Subcutaneous preadipocyte (primary cell): ENCODE results near the gene TMEM119. TPM values are rescaled to one million over a fixed set of nuclear protein-coding genes. Genes with fewer than 3 reads are reported as not detected.

Experiments
- total RNA-seq: library from RNA; depleted of rRNA; stranded (reverse); fragments of >200 nt; gene quantifications from 2 replicates; pipeline ENCODE4 v1.2.3, GENCODE V29; 2012

The TMEM119 gene, protein sequence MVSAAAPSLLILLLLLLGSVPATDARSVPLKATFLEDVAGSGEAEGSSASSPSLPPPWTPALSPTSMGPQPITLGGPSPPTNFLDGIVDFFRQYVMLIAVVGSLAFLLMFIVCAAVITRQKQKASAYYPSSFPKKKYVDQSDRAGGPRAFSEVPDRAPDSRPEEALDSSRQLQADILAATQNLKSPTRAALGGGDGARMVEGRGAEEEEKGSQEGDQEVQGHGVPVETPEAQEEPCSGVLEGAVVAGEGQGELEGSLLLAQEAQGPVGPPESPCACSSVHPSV
- total RNA-seq = 143 and 173 TPM in 2 replicates

DNA sequence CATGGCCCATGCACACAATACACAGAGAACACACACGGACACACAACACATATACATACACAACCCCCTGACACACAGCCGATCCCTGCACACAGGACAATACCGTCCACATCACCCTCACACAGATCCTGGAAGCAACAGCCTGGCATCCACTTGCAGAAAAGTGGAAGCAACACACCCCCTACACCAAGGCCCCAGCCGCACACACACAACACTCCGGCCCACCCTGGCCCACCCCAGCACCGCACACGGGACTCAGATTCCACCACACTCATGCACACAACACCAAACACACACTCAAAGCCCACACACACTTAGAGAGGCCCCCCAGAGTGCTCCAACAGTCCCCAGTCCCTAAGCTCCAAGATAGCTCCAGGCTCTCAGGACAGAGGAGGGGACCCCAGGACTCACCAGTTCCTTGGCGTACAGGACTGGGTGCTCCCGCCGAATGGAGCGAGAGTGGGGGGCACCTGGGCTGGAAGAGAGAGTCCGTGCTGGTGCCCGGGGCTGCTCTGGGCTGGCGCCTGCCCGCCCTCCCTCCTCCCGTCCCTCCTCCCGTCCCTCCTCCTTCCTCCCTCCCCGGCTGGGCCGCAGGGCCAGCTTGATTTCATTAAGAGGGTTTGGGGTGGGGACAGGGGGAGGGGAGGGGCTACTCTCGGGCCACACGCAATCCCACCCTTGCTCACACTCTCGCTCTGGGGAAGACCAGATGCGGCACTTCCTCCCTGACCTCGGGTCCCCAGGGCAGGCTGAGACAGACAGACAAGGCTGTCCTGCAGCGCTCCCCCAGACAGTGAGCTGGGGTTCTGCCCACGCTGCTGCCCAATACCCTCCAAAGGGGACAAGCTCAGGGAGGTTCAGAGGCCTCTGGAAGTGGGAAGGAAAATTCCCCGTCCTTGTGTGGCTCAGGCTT lies at the start of gene TMEM119:
Gene TMEM119, minus strand, starts transcription at position 526 of the 913 bp plus-strand sequence. CDS start 5,701 bp downstream, outside the sequence.

DNA sequence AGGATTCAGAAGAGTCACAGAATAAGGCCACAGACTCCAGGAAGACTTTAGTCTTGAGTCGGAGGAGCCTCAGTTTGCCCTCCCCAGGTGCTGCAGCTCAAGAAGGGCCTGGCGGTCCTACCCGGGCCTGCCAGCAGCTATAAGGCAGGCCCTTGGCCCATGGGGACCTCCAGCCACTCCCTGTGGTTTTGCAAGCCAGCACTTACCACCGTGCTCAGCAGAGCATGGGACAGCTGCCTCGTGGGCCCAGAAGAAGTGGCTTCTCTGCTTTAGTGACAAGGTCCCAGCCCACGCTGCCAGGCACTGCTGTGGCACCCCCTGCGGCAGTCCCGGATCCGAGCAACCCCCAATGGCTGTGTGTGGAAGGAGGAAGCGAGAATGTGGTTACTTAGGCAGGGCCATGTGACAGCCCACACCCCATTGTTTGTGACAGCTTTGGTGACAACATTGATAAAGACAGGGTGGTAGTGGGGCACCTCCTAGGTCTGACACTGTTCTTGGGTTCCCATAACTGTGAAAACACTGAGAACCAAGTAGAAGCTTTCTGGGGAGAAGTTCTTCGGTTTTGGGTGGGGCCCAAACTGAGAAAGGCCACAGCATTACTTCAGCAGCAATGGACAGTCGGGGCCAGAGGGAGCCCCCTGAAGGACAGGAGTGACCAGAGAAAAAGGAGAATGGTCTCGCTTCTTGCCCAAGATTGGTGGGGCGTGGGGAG lies 35.8 kb upstream of the TMEM119 start, which contains the start of gene SELPLG:
Gene SELPLG, minus strand, starts transcription at position 361 of the 715 bp plus-strand sequence. CDS start 9,587 bp downstream, outside the sequence.

DNA sequence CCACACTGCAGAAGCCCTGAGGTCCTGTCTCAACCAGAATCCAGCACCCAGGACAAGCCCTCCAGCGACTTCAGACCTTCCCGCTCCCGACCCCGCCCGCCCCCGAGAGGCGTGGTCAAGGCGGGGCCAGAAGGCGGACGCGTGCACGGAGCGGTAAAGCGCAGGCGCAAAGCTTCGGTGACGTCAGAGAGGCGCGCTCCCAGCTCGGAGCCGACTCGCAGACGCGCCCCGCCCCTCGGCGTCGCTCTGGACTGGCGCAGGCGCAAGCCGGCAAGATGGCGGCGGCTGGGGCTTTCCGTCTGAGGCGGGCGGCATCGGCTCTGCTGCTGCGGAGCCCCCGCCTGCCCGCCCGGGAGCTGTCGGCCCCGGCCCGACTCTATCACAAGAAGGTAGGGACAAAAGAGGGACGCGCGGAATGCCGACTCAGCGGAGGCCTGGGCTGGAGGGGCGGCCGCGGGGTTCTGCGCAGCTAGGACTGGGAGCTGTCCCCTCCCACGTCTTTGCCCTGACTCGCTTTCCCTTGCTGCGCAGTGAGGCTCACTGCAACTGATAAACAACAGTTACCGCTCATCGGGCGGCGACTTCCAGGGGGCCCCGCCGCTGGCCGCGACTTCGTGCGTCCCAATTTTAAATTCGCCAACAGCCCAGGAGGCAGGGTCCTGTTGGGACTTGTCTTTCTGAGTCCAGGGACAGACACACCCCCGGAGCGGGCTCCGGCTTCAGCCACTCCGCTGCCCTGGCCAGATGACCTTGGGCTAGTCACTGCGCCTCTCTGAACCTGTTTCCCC lies 35.3 kb downstream of the TMEM119 start, which contains the start of gene ISCU:
Gene ISCU, plus strand, starts transcription at position 249 of the 788 bp plus-strand sequence. Its CDS starts 27 bp downstream, at position 276.

DNA sequence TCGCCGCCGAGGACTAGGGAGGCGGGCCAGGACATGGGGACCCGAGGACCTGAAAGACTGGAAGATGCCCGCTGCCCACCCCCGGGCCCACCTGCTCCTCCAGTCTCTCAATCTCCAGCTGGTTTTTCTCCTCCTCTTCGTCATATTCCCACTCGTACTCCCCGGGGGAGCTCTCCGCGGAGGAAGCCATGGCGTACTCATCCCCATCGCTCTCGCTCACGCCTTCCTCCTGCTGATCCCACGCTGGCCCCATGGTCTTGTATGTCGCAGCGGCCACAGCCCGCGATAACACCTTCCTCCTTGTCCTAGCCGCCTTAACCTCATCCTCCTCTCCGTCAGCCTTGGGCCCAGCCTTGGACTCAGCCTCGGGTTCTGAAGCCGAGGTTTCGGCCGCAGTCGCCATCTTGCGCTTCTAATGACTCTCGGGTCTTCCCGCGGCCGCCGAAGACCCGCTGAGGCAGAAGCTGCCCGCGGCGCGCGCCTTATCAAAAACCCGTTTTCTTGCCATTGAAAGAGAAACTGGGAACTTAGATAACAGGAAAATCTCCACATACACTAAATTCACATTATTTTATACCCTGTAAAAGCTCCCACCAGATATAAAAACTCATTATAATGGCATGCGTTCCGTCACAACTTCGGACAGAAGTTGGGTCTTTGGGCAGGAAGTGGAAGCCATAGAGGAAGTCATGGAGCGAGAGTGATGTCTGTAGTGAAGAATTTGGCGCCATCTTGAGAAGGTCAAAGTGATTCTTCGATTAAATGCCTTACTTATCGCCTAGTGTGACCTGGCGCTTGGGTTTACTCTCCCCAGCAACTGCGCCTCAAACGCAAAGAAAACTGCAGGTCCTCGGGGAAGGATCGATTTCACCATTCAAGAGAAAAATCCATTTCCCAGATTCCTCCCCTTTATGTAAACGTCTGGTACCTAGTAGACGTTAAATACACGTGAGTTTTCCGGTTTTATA lies 36.8 kb downstream of the TMEM119 start, which contains the start of gene SART3:
Gene SART3, minus strand, starts transcription at position 422 of the 968 bp plus-strand sequence. Its CDS starts 19 bp downstream, at position 403.

Other genes with a start within 250 kb of the TMEM119 start
- gene FICD, start 82.8 kb downstream of the TMEM119 start, total RNA-seq = 2.9 and 5.3 TPM in 2 replicates
- gene SART3, start 36.9 kb downstream of the TMEM119 start, total RNA-seq = 39.7 and 55.3 TPM in 2 replicates
- 76.2 and 82.3 TPM in 2 replicates for gene ISCU, start 35.5 kb downstream of the TMEM119 start, total RNA-seq
- gene SELPLG, start 35.8 kb upstream of the TMEM119 start, total RNA-seq = 0.73 and 0.98 TPM in 2 replicates
- 227 and 293 TPM in 2 replicates for gene CORO1C, start 133.4 kb upstream of the TMEM119 start, total RNA-seq